Skeletal muscle tissue (tissue), 4 donors: ENCODE measurements around the gene ZNF771. TPM values are rescaled to one million over a fixed set of nuclear protein-coding genes. Genes with fewer than 3 reads are reported as not detected.

Source experiments
- H3K27ac ChIP-seq: one replicate; pipeline ENCODE4 v1.7.0; 2013; ENCODE audit warnings: mild to moderate bottlenecking, low read depth, low read length, inconsistent platforms
- H3K27me3 ChIP-seq, 3 donors: one replicate each; pipeline ENCODE4 v1.7.0; 2013; ENCODE audit warnings: low read length in 3 of 3; ENCODE audit not compliant: control insufficient read depth in 3 of 3, insufficient read depth in 3 of 3
- H3K36me3 ChIP-seq, 3 donors: one replicate each; pipeline ENCODE4 v1.7.0; 2013; ENCODE audit warnings: low read length in 3 of 3; ENCODE audit not compliant: control insufficient read depth in 3 of 3, insufficient read depth in 3 of 3
- H3K4me1 ChIP-seq, 3 donors: one replicate each; pipeline ENCODE4 v1.7.0; 2013; ENCODE audit warnings: low read length in 3 of 3, mild to moderate bottlenecking in 3 of 3; ENCODE audit not compliant: control insufficient read depth in 3 of 3, insufficient read depth in 3 of 3
- H3K4me3 ChIP-seq, 3 donors: one replicate each; pipeline ENCODE4 v1.7.0; 2013; ENCODE audit warnings: low read length in 3 of 3
- H3K9ac ChIP-seq, 3 donors: one replicate each; pipeline ENCODE4 v1.7.0; 2013; ENCODE audit warnings: low read length in 3 of 3, mild to moderate bottlenecking in 3 of 3, moderate library complexity in 2 of 3, low read depth in 1 of 3
- H3K9me3 ChIP-seq, 3 donors: one replicate each; pipeline ENCODE4 v1.7.0; 2013; ENCODE audit warnings: low read length in 3 of 3; ENCODE audit not compliant: control insufficient read depth in 3 of 3
- total RNA-seq: library from RNA; depleted of rRNA; stranded (reverse); fragments of >200 nt; gene quantifications from one replicate; pipeline ENCODE4 v1.2.3, GENCODE V29; 2014
- donor health status: Osteomylitis.

The ZNF771 gene
- total RNA-seq, 1 donor from 2014 or later: 5.2 TPM

DNA sequence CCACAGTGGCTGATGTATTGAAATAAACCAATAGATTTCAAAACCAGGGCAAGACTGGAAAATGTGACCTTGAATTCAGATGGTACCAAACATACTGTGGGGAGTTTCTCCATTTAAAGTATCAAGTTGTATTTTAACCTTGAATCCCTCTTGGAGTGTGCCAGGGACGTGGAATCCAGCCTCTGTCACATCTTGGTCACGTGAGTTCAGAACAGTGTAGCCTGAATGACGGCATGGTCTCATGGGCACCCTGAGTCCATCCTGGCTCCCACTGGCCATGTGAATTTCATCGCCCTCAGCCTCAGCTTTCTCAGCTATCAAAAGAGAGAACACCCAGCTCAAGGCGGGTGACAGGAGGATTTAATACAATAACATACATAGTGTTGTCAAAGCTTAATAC lies 6.8 kb downstream of the ZNF771 start:
- Histone ChIP-seq H3K9me3 (no peaks in the 10 kb centered on the region), H3K36me3 (peaks cover 13 to 18% (median 13%) of the 10 kb centered on the region in 3 donors), H3K27me3 (no peaks in the 10 kb centered on the region), H3K9ac (peak overlapping the region in 1 of 3 donors; percentile 33), H3K27ac (peak overlapping the region; percentile 36), H3K4me3 (no peak overlapping the region), H3K4me1 (peaks cover 10 to 25% (median 23%) of the 10 kb centered on the region in 3 donors)

DNA sequence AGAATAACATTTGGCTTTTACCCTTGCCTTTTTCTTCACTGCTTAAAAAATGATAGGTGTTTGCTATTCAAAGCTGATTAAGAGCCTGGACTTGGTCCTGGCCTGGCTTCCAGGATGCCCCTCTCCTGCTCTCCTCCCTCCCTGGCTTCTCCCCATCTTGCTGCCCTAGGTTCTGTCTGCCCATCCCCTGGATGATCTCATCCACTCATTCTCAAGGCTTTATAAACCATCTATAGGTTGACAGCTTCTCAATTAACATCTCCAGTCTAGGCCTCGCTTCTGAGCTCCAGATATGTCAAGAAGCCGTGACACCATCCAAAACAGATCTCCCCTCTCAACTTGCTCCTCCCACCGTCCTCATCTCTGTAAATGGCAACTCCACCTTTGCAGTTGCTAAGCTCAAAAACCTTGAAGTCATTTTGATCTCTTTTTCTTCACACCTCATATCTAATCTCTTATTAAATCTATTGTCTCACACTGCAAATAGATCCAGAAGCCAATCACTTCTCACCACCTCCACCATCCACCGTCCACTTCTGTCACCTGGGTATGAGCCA lies 8.7 kb downstream of the ZNF771 start:
- Histone ChIP-seq H3K9me3 (no peaks in the 10 kb centered on the region), H3K27me3 (no peaks in the 10 kb centered on the region), H3K4me3 (no peak overlapping the region), H3K27ac (no peak overlapping the region), H3K36me3 (peaks cover 11 to 24% (median 13%) of the 10 kb centered on the region in 3 donors), H3K9ac (no peak overlapping the region), H3K4me1 (peaks cover 4 to 18% (median 17%) of the 10 kb centered on the region in 3 donors)

DNA sequence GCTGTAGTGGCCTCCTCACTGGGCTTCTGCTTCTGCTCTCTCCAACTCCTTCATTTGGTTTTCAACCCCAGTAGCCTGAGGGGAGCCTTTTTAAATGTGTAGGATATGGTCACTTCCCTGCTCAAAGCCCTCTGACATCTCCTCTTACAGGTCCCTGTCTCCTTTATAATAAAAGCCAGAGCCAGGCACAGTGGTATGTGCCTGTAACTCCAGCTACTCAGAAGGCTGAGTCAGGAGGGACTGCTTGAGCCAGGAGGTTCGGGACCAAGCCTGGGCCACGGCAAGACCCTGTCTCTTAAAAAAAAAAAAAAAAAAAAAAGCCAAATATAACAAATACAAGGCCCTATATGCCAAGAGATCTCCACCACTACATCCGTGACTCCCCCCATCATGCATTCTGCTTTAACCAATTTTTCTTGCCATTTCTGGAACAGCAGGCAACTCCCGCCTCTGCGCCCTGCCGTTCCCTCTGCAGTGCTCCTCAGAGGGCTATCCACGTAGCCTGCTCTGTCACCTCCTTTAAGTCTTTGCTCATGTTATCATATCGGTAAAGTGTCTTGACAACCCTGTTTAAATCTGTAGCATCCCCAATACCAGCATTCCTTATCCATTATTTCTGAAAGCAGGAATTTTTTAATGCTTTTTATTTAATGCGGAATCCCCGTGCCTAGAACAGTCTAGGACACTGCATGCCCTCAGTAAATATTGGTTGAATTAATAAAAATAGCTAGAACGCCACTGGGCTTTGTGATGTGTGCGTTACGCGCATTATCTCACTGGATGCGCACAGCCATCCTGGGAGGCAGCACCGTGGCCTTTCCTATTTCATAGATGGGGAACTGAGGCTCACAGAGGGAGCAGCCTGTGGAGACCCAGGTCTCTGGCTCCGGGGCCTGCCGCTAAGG lies 9.5 kb downstream of the ZNF771 start:
- Histone ChIP-seq H3K9me3 (no peaks in the 10 kb centered on the region), H3K27me3 (no peaks in the 10 kb centered on the region), H3K36me3 (peaks cover 6 to 21% (median 9%) of the 10 kb centered on the region in 3 donors), H3K4me3 (peak overlapping the region; percentile 59 to 82 (median 81)), H3K4me1 (peaks cover 4 to 18% (median 17%) of the 10 kb centered on the region in 3 donors), H3K27ac (peak overlapping the region; percentile 90), H3K9ac (peak overlapping the region; percentile 36 to 90 (median 68))

DNA sequence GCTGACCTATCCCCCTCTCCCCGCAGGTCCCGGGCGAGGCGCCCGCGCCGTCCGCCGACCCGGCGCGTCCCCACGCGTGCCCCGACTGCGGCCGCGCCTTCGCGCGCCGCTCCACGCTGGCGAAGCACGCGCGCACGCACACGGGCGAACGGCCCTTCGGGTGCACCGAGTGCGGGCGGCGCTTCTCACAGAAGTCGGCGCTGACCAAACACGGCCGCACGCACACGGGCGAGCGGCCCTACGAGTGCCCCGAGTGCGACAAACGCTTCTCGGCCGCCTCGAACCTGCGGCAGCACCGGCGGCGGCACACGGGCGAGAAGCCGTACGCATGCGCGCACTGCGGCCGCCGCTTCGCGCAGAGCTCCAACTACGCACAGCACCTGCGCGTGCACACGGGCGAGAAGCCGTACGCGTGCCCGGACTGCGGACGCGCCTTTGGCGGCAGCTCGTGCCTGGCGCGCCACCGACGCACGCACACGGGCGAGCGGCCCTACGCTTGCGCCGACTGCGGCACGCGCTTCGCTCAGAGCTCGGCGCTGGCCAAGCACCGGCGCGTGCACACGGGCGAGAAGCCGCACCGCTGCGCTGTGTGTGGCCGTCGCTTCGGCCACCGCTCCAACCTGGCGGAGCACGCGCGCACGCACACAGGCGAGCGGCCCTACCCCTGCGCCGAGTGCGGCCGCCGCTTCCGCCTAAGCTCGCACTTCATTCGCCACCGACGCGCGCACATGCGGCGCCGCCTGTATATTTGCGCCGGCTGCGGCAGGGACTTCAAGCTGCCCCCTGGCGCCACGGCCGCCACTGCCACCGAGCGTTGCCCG lies 10.3 kb downstream of the ZNF771 start:
- Histone ChIP-seq H3K4me3 (peak overlapping the region; percentile 59 to 82 (median 81)), H3K27ac (peak overlapping the region; percentile 90), H3K4me1 (peaks cover 4 to 18% (median 17%) of the 10 kb centered on the region in 3 donors), H3K9me3 (no peaks in the 10 kb centered on the region), H3K36me3 (peaks cover 0 to 19% (median 4%) of the 10 kb centered on the region in 3 donors), H3K9ac (peak overlapping the region; percentile 68 to 90 (median 75)), H3K27me3 (no peaks in the 10 kb centered on the region)

DNA sequence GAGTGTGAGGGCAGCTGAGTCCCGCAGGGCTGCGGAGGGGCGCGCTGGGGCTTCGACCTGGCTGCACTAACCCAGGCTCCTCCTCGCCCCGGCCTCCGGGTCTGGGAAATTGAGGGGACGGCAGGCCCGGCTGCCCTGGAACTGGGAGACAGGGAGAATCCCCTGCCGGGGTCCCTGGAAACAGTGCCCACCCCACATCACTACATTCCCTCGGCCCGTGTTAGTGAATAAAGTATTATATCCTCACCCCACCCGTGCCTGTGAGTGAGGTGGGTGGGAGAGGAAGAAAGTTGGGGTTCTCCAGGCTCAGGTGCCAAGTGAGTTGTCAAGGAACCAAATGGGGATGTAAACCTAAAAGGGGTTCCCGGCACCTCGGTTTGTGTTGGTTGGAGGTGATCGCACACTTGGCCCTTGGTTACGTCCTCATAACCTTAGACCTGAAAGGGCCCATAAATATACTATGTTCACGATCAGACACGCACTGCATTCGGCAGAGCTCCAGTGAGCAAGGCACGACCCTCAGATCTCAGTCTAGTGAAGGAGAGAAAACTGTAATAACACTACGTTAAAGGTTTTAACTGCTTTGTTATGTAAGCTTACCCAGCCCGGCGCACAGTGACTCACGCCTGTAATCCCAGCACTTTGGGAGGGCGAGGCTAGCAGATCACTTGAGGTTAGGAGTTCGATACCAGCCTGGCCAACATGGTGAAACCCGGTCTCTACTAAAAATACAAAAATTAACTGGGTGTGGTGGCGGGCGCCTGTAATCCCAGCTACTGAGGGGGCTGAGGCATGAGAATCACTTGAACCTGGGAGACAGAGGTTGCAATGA lies 11.2 kb downstream of the ZNF771 start:
- Histone ChIP-seq H3K9ac (peak overlapping the region; percentile 68 to 90 (median 75)), H3K27ac (peak overlapping the region; percentile 90), H3K9me3 (no peaks in the 10 kb centered on the region), H3K4me1 (peaks cover 4 to 18% (median 17%) of the 10 kb centered on the region in 3 donors), H3K27me3 (no peaks in the 10 kb centered on the region), H3K36me3 (peaks cover under 1 to 19% (median 8%) of the 10 kb centered on the region in 3 donors), H3K4me3 (peak overlapping the region; percentile 59 to 82 (median 81))

DNA sequence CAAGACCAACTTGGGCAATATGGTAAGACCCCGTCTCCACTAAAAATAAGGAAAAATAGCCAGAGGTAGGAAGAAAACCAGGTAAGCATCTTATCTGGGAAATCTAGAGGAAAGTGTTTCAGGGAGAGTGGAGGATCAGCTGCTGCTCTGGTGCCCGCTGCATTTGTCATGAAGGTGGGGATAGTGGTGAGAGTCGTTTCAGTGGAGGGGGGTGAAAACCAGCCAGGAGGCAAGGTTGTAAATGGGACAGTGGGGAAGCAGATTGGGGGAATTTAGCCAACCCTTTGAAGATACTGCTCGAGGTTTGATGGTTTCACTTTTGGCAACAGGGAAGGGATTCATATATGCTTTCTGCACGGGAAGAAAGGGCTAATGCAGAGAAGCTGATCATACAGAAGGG lies 13.6 kb downstream of the ZNF771 start:
- Histone ChIP-seq H3K4me3 (no peak overlapping the region), H3K27me3 (no peaks in the 10 kb centered on the region), H3K36me3 (peaks cover 11 to 20% (median 17%) of the 10 kb centered on the region in 3 donors), H3K9ac (no peak overlapping the region), H3K9me3 (no peaks in the 10 kb centered on the region), H3K4me1 (peaks cover 4 to 18% (median 13%) of the 10 kb centered on the region in 3 donors), H3K27ac (no peak overlapping the region)

DNA sequence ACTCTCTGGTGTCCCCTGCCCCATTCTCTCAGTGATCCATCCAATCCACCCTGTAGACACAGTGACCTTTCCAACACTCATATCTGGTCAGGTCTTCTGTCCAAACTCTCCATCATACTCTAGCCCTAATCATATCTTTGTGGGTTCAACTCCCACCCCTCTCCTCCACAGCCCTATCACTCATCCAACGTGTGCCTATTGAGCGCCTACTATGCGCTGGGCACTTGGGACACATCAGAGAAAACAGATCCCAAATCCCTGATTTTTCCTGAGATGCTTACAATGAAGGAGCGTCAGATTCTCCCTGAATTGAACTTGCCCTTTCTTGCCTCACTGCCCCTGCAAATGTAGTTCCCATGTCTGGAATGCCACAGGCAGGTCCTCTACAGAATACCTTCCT lies 20.6 kb downstream of the ZNF771 start:
- H3K9ac ChIP-seq: no peak overlapping the region
- no peaks in the 10 kb centered on the region for H3K27me3 ChIP-seq
- peaks cover 17 to 20% (median 20%) of the 10 kb centered on the region in 3 donors for H3K4me1 ChIP-seq
- peaks cover 18 to 25% (median 19%) of the 10 kb centered on the region in 3 donors for H3K36me3 ChIP-seq
- H3K4me3 ChIP-seq: no peak overlapping the region
- no peaks in the 10 kb centered on the region for H3K9me3 ChIP-seq
- no peak overlapping the region for H3K27ac ChIP-seq

DNA sequence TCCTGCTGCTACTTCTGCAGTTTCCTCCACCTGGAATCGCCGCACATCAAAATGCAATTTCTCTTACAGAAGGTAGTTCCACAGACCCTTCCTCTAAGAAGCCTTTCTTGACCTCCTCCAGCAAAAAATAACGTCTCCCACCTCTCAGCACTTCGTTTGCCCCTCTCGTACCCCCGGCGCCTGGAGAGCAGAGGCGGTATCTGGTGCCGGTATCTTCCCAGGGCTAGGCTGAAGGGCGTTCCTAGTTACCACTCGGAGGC lies 21.9 kb downstream of the ZNF771 start:
- no peaks in the 10 kb centered on the region for H3K9me3 ChIP-seq

More for the DNA sequence above, 21.9 kb downstream of the ZNF771 start:
- H3K4me3 ChIP-seq: peak overlapping the region; percentile 81 to 94 (median 89)
- no peaks in the 10 kb centered on the region for H3K27me3 ChIP-seq
- H3K4me1 ChIP-seq: peaks cover 17 to 20% (median 20%) of the 10 kb centered on the region in 3 donors
- peak overlapping the region; percentile 80 for H3K27ac ChIP-seq
- H3K9ac ChIP-seq: peak overlapping the region; percentile 81 to 86 (median 84)
- H3K36me3 ChIP-seq: peaks cover 9 to 14% (median 11%) of the 10 kb centered on the region in 3 donors
